Hepatocyte (in vitro differentiated cells): ENCODE results near the gene KIAA0753. TPM values are rescaled to one million over a fixed set of nuclear protein-coding genes. Genes with fewer than 3 reads are reported as not detected.

Experiments
- DNase-seq: peaks from one replicate; pipeline ENCODE4 v3.0.0-alpha.2; 2016; ENCODE audit warnings: low spot score
- H2AFZ ChIP-seq: fragments of 200-600 bp; sonication (generic); 2 replicates; pipeline ENCODE4 v1.6.0; 2016; ENCODE audit warnings: antibody characterized with exemption, mild to moderate bottlenecking
- H3K27ac ChIP-seq: fragments of 200-600 bp; sonication (generic); 2 replicates; pipeline ENCODE4 v1.5.1; 2016; ENCODE audit warnings: mild to moderate bottlenecking
- H3K27me3 ChIP-seq: fragments of 200-600 bp; sonication (generic); 2 replicates; pipeline ENCODE4 v1.6.1; 2016
- H3K36me3 ChIP-seq: fragments of 200-600 bp; sonication (generic); replicated peaks from 2 replicates; pipeline ENCODE4 v1.5.1; 2016; ENCODE audit warnings: low read depth; ENCODE audit not compliant: insufficient read depth
- H3K4me1 ChIP-seq: fragments of 200-600 bp; sonication (generic); 2 replicates; pipeline ENCODE4 v1.5.1; 2016; ENCODE audit warnings: mild to moderate bottlenecking, moderate library complexity; ENCODE audit not compliant: insufficient read depth
- H3K4me2 ChIP-seq: fragments of 200-600 bp; sonication (generic); 2 replicates; pipeline ENCODE4 v1.6.0; 2016
- H3K4me3 ChIP-seq: fragments of 200-600 bp; sonication (generic); 2 replicates; pipeline ENCODE4 v1.5.1; 2016; ENCODE audit warnings: mild to moderate bottlenecking
- H3K79me2 ChIP-seq: fragments of 200-600 bp; sonication (generic); 2 replicates; pipeline ENCODE4 v1.6.0; 2017; ENCODE audit warnings: mild to moderate bottlenecking
- H3K9me2 ChIP-seq: fragments of 200-600 bp; sonication (generic); replicated peaks from 2 replicates; pipeline ENCODE4 v1.6.0; 2017; ENCODE audit warnings: mild to moderate bottlenecking; ENCODE audit not compliant: insufficient read depth
- H3K9me3 ChIP-seq: fragments of 200-600 bp; sonication (generic); 2 replicates; pipeline ENCODE4 v1.5.1; 2016; ENCODE audit warnings: low read depth, mild to moderate bottlenecking
- H4K20me1 ChIP-seq: fragments of 200-600 bp; sonication (generic); 2 replicates; pipeline ENCODE4 v1.6.0; 2016; ENCODE audit warnings: mild to moderate bottlenecking; ENCODE audit not compliant: insufficient read depth, poor library complexity, severe bottlenecking
- EZH2 ChIP-seq: fragments of 200-600 bp; sonication (generic); IDR thresholded peaks from 2 replicates; pipeline ENCODE4 v1.6.1; 2016; ENCODE audit warnings: antibody characterized with exemption, mild to moderate bottlenecking, borderline replicate concordance
- EZH2phosphoT487 ChIP-seq: fragments of 200-600 bp; sonication (generic); IDR thresholded peaks from one replicate; pipeline ENCODE4 v1.6.1; 2018; ENCODE audit warnings: antibody characterized with exemption, mild to moderate bottlenecking, low read depth, moderate library complexity; ENCODE audit not compliant: unreplicated experiment, severe bottlenecking
- WGBS: methylation state at CpG from one replicate; pipeline ENCODE4 v1.1.6; 2016; ENCODE audit warnings: low lambda C conversion rate; ENCODE audit errors: missing lambda C conversion rate; 5-methylcytosine and 5-hydroxymethylcytosine counted together
- polyA plus RNA-seq: library from polyadenylated mRNA; unstranded; fragments of >200 nt; fragmentation: Nextera tagmentation; extraction: Ambion mirVana; gene quantifications from 2 replicates; pipeline ENCODE4 v1.2.1, GENCODE V29; 2016
- total RNA-seq: library from RNA; depleted of rRNA; stranded (reverse); fragments of >200 nt; gene quantifications from 2 replicates; pipeline ENCODE4 v1.2.3, GENCODE V29; 2014
- TF ChIP-seq, protein P1 (sequence below): fragments of 200-600 bp; sonication (generic); IDR thresholded peaks from 2 replicates; pipeline ENCODE4 v1.5.1; 2016; ENCODE audit warnings: antibody characterized with exemption, mild to moderate bottlenecking; ENCODE audit not compliant: poor library complexity

The KIAA0753 gene
- total and polyA plus RNA-seq, 2 experiments from 2014 or later: 6.0 to 12.0 TPM

DNA sequence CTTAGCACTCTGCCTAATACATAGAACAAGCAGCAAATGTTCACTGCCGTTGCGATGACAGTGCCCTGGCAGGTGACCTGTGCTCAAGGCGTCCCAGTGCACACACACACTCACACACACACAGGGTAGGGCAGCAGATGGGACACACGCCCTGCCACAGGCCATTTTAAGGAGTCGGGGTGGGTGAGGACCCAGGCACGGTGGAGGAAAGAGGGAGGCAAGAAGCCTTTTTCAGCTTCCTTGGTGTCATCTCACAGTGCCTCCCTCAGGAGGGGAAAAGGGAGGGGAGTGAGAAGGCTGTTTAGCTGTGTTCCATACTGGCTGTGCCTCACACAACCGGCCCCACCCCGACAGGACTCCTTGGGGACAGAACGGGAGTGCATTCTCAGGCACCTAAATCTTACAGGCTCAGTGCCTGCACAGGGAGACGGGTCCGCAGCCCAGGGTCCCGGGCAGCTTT is 85.6 kb downstream of the KIAA0753 start:
- no peak for DNase-seq

GRCh38 chr17:6554342-6554741 is 86.2 kb downstream of the KIAA0753 start:
- 65% methylated on average over 4 of the region's 4 CpGs for WGBS
- Histone ChIP-seq H3K4me3 (no peak overlapping the region), H3K79me2 (no peaks in the 10 kb centered on the region), H3K4me1 (peaks cover 24% of the 10 kb centered on the region), H2AFZ (no peak overlapping the region), H3K4me2 (no peak overlapping the region), H4K20me1 (no peaks in the 10 kb centered on the region), H3K27ac (peak overlapping the region; percentile 6), H3K36me3 (no peaks in the 10 kb centered on the region), H3K9me2 (no peaks in the 10 kb centered on the region), H3K27me3 (peaks cover 28% of the 10 kb centered on the region), H3K9me3 (no peaks in the 10 kb centered on the region)
- TF ChIP-seq, protein P1, sequence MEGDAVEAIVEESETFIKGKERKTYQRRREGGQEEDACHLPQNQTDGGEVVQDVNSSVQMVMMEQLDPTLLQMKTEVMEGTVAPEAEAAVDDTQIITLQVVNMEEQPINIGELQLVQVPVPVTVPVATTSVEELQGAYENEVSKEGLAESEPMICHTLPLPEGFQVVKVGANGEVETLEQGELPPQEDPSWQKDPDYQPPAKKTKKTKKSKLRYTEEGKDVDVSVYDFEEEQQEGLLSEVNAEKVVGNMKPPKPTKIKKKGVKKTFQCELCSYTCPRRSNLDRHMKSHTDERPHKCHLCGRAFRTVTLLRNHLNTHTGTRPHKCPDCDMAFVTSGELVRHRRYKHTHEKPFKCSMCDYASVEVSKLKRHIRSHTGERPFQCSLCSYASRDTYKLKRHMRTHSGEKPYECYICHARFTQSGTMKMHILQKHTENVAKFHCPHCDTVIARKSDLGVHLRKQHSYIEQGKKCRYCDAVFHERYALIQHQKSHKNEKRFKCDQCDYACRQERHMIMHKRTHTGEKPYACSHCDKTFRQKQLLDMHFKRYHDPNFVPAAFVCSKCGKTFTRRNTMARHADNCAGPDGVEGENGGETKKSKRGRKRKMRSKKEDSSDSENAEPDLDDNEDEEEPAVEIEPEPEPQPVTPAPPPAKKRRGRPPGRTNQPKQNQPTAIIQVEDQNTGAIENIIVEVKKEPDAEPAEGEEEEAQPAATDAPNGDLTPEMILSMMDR: no peak
- no peak for TF ChIP-seq EZH2phosphoT487
- no peak for TF ChIP-seq EZH2
- no peak for DNase-seq

More for the DNA sequence above, 85.6 kb downstream of the KIAA0753 start:
- peak overlapping the region; percentile 99 for H3K4me2 ChIP-seq
- peak overlapping the region; percentile 6 for H3K27ac ChIP-seq
- H3K9me2 ChIP-seq: no peaks in the 10 kb centered on the region
- H3K27me3 ChIP-seq: peaks cover 28% of the 10 kb centered on the region
- H3K9me3 ChIP-seq: no peaks in the 10 kb centered on the region
- no peaks in the 10 kb centered on the region for H3K36me3 ChIP-seq
- TF ChIP-seq, protein P1: no peak
- TF ChIP-seq EZH2 (no peak), EZH2phosphoT487 (no peak)
- peaks cover 24% of the 10 kb centered on the region for H3K4me1 ChIP-seq
- H3K79me2 ChIP-seq: no peaks in the 10 kb centered on the region
- H2AFZ ChIP-seq: peak overlapping the region; percentile 56
- H3K4me3 ChIP-seq: no peak overlapping the region
- WGBS: 23% methylated on average over 12 of the region's 12 CpGs
- H4K20me1 ChIP-seq: no peaks in the 10 kb centered on the region

GRCh38 chr17:6551869-6552531 is 88.5 kb downstream of the KIAA0753 start:
- peak overlapping the region; percentile 40 for H3K4me2 ChIP-seq

More at GRCh38 chr17:6551869-6552531, 88.5 kb downstream of the KIAA0753 start:
- peaks cover 24% of the 10 kb centered on the region for H3K27me3 ChIP-seq
- TF ChIP-seq EZH2: no peak
- TF ChIP-seq EZH2phosphoT487: no peak
- TF ChIP-seq, protein P1: no peak
- no peak overlapping the region for H2AFZ ChIP-seq
- H4K20me1 ChIP-seq: no peaks in the 10 kb centered on the region
- no peak overlapping the region for H3K4me3 ChIP-seq
- H3K79me2 ChIP-seq: no peaks in the 10 kb centered on the region
- H3K27ac ChIP-seq: peak overlapping the region; percentile 84
- peaks cover 35% of the 10 kb centered on the region for H3K4me1 ChIP-seq
- no peaks in the 10 kb centered on the region for H3K9me3 ChIP-seq
- no peaks in the 10 kb centered on the region for H3K36me3 ChIP-seq
- no peaks in the 10 kb centered on the region for H3K9me2 ChIP-seq
- peak; percentile 61 for DNase-seq
- WGBS: 53% methylated on average over 11 of the region's 11 CpGs
